ENCODE results near the gene CSRNP3.

- TF ChIP-seq EZH2 (IDR thresholded peaks at IDR 0.05; ENCODE audit: borderline replicate concordance, low read depth, low read length, severe bottlenecking) (no peak), POLR2A (IDR thresholded peaks at IDR 0.05; ENCODE audit: low read depth, low read length) (no peak), POLR2AphosphoS5 (IDR thresholded peaks at IDR 0.05; ENCODE audit: insufficient read depth, low read depth, low read length) (no peak), MAX (IDR thresholded peaks at IDR 0.05; ENCODE audit: insufficient read depth, insufficient read length) (no peak), GATA2 (IDR thresholded peaks at IDR 0.05; ENCODE audit: insufficient read depth, insufficient read length, low read depth, low read length) (no peak), MYC (IDR thresholded peaks at IDR 0.05; ENCODE audit: low read depth, low read length) (no peak), CTCF (IDR thresholded peaks at IDR 0.05; ENCODE audit: extremely low read depth in 1 of 2, insufficient read depth in 1 of 2, low read depth in 1 of 2, low read length in 2 of 2) (no peak), JUN (IDR thresholded peaks at IDR 0.05; ENCODE audit: borderline replicate concordance, insufficient read depth, insufficient read length, low read depth) (no peak), FOS (IDR thresholded peaks at IDR 0.05; ENCODE audit: borderline replicate concordance, insufficient read depth, low read length) (no peak)
Observed at GRCh38 chr2:165716091-165716490, 246.6 kb downstream of the CSRNP3 start.
